HepG2 (cell line): Measurements from ENCODE around the gene LRPPRC. TPM values are rescaled to one million over a fixed set of nuclear protein-coding genes. Genes with fewer than 3 reads are reported as not detected.

ENCODE experiments used
- ATF1 ChIP-seq: IDR thresholded peaks from 2 replicates; pipeline ENCODE4 v1.6.1; 2016; ENCODE audit warnings: mild to moderate bottlenecking, control low read depth
- DNMT1 ChIP-seq: sonication (generic); formaldehyde crosslinking; IDR thresholded peaks from 2 replicates; pipeline ENCODE4 v1.5.1; 2020; ENCODE audit warnings: mild to moderate bottlenecking, missing genetic modification reagents
- GLI4 ChIP-seq: sonication (generic); formaldehyde crosslinking; IDR thresholded peaks from 2 replicates; pipeline ENCODE4 v1.5.1; 2020; ENCODE audit warnings: missing genetic modification reagents, mild to moderate bottlenecking, moderate library complexity, borderline replicate concordance
- HNRNPK ChIP-seq: fragments of 200-400 bp; formaldehyde crosslinking; IDR thresholded peaks from 2 replicates; pipeline ENCODE4 v1.6.1; 2018; ENCODE audit warnings: low read length, low read depth, moderate library complexity, mild to moderate bottlenecking; ENCODE audit not compliant: poor library complexity, severe bottlenecking
- KLF15 ChIP-seq: sonication (generic); formaldehyde crosslinking; IDR thresholded peaks from 2 replicates; pipeline ENCODE4 v1.8.1; 2023; ENCODE audit warnings: borderline replicate concordance, mild to moderate bottlenecking, inconsistent platforms, missing genetic modification reagents, mixed read lengths
- MLLT10 ChIP-seq: sonication (generic); formaldehyde crosslinking; IDR thresholded peaks from 2 replicates; pipeline ENCODE4 v1.4.0; 2020; ENCODE audit warnings: missing genetic modification reagents
- MTA1 ChIP-seq: sonication (generic); formaldehyde crosslinking; IDR thresholded peaks from 2 replicates; pipeline ENCODE4 v1.4.0; 2020; ENCODE audit warnings: missing genetic modification reagents, mild to moderate bottlenecking, borderline replicate concordance
- NFYB ChIP-seq: sonication (generic); formaldehyde crosslinking; IDR thresholded peaks from 2 replicates; pipeline ENCODE4 v1.4.0; 2020; ENCODE audit warnings: missing genetic modification reagents
- NONO ChIP-seq, 2 experiments: fragments of 450-650 bp in 1 of 2; sonication (generic) in 1 of 2; formaldehyde crosslinking in 1 of 2; IDR thresholded peaks in 1 of 2; conservative IDR thresholded peaks in 1 of 2; 2 replicates each; pipeline versions ENCODE4 v1.6.1 to v1.8.0; 2017 to 2022; ENCODE audit warnings: mild to moderate bottlenecking in 1 of 2, missing genetic modification reagents in 1 of 2, moderate library complexity in 1 of 2
- REL ChIP-seq: sonication (generic); formaldehyde crosslinking; conservative IDR thresholded peaks from 2 replicates; pipeline ENCODE4 v1.8.0; 2022; ENCODE audit warnings: mild to moderate bottlenecking, missing genetic modification reagents, moderate library complexity
- REXO4 ChIP-seq: sonication (generic); formaldehyde crosslinking; IDR thresholded peaks from 2 replicates; pipeline ENCODE4 v1.8.0; 2022; ENCODE audit warnings: missing genetic modification reagents, mild to moderate bottlenecking, borderline replicate concordance
- SNAPC2 ChIP-seq: sonication (generic); formaldehyde crosslinking; IDR thresholded peaks from 2 replicates; pipeline ENCODE4 v1.8.1; 2022; ENCODE audit warnings: mild to moderate bottlenecking, missing genetic modification reagents
- TP53 ChIP-seq: sonication (generic); formaldehyde crosslinking; conservative IDR thresholded peaks from 2 replicates; pipeline ENCODE4 v1.4.0; 2020; ENCODE audit warnings: missing genetic modification reagents
- ZBTB21 ChIP-seq: sonication (generic); formaldehyde crosslinking; IDR thresholded peaks from 2 replicates; pipeline ENCODE4 v1.4.0; 2020; ENCODE audit warnings: missing genetic modification reagents
- ZNF296 ChIP-seq: sonication (generic); formaldehyde crosslinking; conservative IDR thresholded peaks from 2 replicates; pipeline ENCODE4 v1.5.0; 2020; ENCODE audit warnings: mild to moderate bottlenecking, missing genetic modification reagents
- ZNF431 ChIP-seq: sonication (generic); formaldehyde crosslinking; IDR thresholded peaks from 2 replicates; pipeline ENCODE4 v1.9.0; 2022; ENCODE audit warnings: missing genetic modification reagents, low read depth, mild to moderate bottlenecking, borderline replicate concordance
- ZNF446 ChIP-seq: sonication (generic); formaldehyde crosslinking; IDR thresholded peaks from 2 replicates; pipeline ENCODE4 v1.5.0; 2020; ENCODE audit warnings: mild to moderate bottlenecking, missing genetic modification reagents
- ZNF674 ChIP-seq: sonication (generic); formaldehyde crosslinking; IDR thresholded peaks from 2 replicates; pipeline ENCODE4 v1.5.0; 2020; ENCODE audit warnings: low read depth, mild to moderate bottlenecking, missing genetic modification reagents
- ZNF720 ChIP-seq: sonication (generic); formaldehyde crosslinking; IDR thresholded peaks from 2 replicates; pipeline ENCODE4 v1.4.0; 2020; ENCODE audit warnings: missing genetic modification reagents
- ZNF83 ChIP-seq: sonication (generic); formaldehyde crosslinking; IDR thresholded peaks from 2 replicates; pipeline ENCODE4 v1.4.0; 2020; ENCODE audit warnings: missing genetic modification reagents, mild to moderate bottlenecking, borderline replicate concordance
- polyA plus RNA-seq, 8 experiments: library from polyadenylated mRNA; depleted of rRNA in 3 of 8; stranded (reverse) in 7 of 8; unstranded in 1 of 8; fragments of >200 nt; fragmentation: Illumina TruSeq in 4 of 8; extraction: Trizol in 4 of 8; gene quantifications; 2 replicates each; pipeline versions ENCODE4 v1.2.1 to v1.2.3, GENCODE V29; 2011 to 2016; ENCODE audit warnings: low read depth in 4 of 8, missing spikeins in 1 of 8, mixed read lengths in 1 of 8; ENCODE audit not compliant: insufficient read depth in 1 of 8
- total RNA-seq, 5 experiments: library from RNA; depleted of rRNA; stranded (reverse); fragments of >200 nt; fragmentation: Illumina TruSeq; extraction: Trizol; gene quantifications; 2 replicates each; pipeline ENCODE4 v1.2.3, GENCODE V29; 2016; ENCODE audit warnings: low read depth in 1 of 5
- TF ChIP-seq, protein P1 (sequence below): sonication (generic); formaldehyde crosslinking; IDR thresholded peaks from 2 replicates; pipeline ENCODE4 v1.4.0; 2020; ENCODE audit warnings: missing genetic modification reagents
- TF ChIP-seq, protein P2 (sequence below): sonication (generic); formaldehyde crosslinking; IDR thresholded peaks from 2 replicates; pipeline ENCODE4 v1.5.0; 2020; ENCODE audit warnings: missing genetic modification reagents
- TF ChIP-seq, protein P3 (sequence below): IDR thresholded peaks from 2 replicates; pipeline ENCODE4 v1.6.1; 2016; ENCODE audit warnings: missing compliant biosample characterization, missing genetic modification reagents, borderline replicate concordance
- TF ChIP-seq, protein P4 (sequence below): IDR thresholded peaks from 2 replicates; pipeline ENCODE4 v1.6.1; 2016; ENCODE audit warnings: control low read depth
- TF ChIP-seq, protein P5 (sequence below): IDR thresholded peaks from 2 replicates; pipeline ENCODE4 v1.6.1; 2016

Gene LRPPRC
- total and polyA plus RNA-seq, 2 of the 13 experiments (the other 11 are each of a cell fraction or from before 2014, with no cell fraction given) = 117 to 167 TPM

DNA sequence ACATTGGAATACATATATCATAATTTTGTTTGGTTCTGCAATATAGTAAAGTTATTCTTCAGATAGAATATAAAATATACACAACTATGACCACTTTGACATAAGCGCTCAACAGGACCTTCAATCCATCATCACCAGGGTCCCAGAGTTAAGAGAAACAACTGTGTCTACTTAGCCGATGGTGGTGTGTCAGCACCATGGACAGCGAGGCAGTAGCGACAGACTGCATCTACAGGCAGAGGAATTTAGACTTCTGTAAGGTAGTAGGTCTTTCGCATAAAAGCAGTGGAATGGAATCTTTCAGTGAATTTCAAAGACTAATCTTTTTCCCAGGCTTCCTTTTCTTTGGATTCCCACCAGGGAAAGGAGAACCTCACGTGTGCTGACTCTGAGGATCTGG, 20.5 kb upstream of the LRPPRC start (continued):
- TF ChIP-seq, protein P1, sequence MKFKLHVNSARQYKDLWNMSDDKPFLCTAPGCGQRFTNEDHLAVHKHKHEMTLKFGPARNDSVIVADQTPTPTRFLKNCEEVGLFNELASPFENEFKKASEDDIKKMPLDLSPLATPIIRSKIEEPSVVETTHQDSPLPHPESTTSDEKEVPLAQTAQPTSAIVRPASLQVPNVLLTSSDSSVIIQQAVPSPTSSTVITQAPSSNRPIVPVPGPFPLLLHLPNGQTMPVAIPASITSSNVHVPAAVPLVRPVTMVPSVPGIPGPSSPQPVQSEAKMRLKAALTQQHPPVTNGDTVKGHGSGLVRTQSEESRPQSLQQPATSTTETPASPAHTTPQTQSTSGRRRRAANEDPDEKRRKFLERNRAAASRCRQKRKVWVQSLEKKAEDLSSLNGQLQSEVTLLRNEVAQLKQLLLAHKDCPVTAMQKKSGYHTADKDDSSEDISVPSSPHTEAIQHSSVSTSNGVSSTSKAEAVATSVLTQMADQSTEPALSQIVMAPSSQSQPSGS = peak; percentile 88; the same call in 1 of the 2 replicates
- TF ChIP-seq MTA1 (CRISPR knock-in tag) (no peak), NONO (IDR thresholded peaks at IDR 0.05) (no peak), NONO (CRISPR knock-in tag; conservative IDR thresholded peaks at IDR 0.05) (no peak), ZNF296 (CRISPR knock-in tag) (0 out of 2 replicates have a peak, but pooled peaks have one; percentile 57), ZNF446 (CRISPR knock-in tag) (peak; percentile 84; the same call in 1 of the 2 replicates), REXO4 (CRISPR knock-in tag) (no peak), KLF15 (peak; percentile 42; the same call in 1 of the 2 replicates), HNRNPK (no peak), SNAPC2 (CRISPR knock-in tag) (peak; percentile 89; the same call in 1 of the 2 replicates), DNMT1 (CRISPR knock-in tag) (no peak), ZNF83 (no peak), TP53 (CRISPR knock-in tag) (no peak), GLI4 (CRISPR knock-in tag) (no peak), ATF1 (no peak), NFYB (CRISPR knock-in tag) (peak; percentile 14; the same call in 1 of the 2 replicates), ZNF674 (CRISPR knock-in tag) (no peak), ZNF720 (0 out of 2 replicates have a peak, but pooled peaks have one; percentile 47), MLLT10 (no peak), ZBTB21 (CRISPR knock-in tag) (peak; percentile 69; the same call in 1 of the 2 replicates), REL (CRISPR knock-in tag) (no peak; the same call in 1 of the 2 replicates), ZNF431 (CRISPR knock-in tag) (peak; percentile 92)
- TF ChIP-seq, protein P2, sequence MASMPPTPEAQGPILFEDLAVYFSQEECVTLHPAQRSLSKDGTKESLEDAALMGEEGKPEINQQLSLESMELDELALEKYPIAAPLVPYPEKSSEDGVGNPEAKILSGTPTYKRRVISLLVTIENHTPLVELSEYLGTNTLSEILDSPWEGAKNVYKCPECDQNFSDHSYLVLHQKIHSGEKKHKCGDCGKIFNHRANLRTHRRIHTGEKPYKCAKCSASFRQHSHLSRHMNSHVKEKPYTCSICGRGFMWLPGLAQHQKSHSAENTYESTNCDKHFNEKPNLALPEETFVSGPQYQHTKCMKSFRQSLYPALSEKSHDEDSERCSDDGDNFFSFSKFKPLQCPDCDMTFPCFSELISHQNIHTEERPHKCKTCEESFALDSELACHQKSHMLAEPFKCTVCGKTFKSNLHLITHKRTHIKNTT (CRISPR knock-in tag) = no peak
- TF ChIP-seq, protein P3, sequence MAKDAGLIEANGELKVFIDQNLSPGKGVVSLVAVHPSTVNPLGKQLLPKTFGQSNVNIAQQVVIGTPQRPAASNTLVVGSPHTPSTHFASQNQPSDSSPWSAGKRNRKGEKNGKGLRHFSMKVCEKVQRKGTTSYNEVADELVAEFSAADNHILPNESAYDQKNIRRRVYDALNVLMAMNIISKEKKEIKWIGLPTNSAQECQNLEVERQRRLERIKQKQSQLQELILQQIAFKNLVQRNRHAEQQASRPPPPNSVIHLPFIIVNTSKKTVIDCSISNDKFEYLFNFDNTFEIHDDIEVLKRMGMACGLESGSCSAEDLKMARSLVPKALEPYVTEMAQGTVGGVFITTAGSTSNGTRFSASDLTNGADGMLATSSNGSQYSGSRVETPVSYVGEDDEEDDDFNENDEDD = no peak; the same call in 1 of the 2 replicates
- TF ChIP-seq, protein P4, sequence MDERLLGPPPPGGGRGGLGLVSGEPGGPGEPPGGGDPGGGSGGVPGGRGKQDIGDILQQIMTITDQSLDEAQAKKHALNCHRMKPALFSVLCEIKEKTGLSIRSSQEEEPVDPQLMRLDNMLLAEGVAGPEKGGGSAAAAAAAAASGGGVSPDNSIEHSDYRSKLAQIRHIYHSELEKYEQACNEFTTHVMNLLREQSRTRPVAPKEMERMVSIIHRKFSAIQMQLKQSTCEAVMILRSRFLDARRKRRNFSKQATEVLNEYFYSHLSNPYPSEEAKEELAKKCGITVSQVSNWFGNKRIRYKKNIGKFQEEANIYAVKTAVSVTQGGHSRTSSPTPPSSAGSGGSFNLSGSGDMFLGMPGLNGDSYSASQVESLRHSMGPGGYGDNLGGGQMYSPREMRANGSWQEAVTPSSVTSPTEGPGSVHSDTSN = no peak
- TF ChIP-seq, protein P5, sequence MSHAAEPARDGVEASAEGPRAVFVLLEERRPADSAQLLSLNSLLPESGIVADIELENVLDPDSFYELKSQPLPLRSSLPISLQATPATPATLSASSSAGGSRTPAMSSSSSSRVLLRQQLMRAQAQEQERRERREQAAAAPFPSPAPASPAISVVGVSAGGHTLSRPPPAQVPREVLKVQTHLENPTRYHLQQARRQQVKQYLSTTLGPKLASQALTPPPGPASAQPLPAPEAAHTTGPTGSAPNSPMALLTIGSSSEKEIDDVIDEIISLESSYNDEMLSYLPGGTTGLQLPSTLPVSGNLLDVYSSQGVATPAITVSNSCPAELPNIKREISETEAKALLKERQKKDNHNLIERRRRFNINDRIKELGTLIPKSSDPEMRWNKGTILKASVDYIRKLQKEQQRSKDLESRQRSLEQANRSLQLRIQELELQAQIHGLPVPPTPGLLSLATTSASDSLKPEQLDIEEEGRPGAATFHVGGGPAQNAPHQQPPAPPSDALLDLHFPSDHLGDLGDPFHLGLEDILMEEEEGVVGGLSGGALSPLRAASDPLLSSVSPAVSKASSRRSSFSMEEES (CRISPR knock-in tag) = peak; percentile 91
